GM12878 (cell line): Measurements from ENCODE around the gene NKD1. TPM values are rescaled to one million over a fixed set of nuclear protein-coding genes. Genes with fewer than 3 reads are reported as not detected.

Experiments used
- ASH2L ChIP-seq: fragments of 300-600, 200-600 bp; sonication (generic); IDR thresholded peaks from 2 replicates; pipeline ENCODE4 v1.6.1; 2017; ENCODE audit warnings: low read depth, mild to moderate bottlenecking, borderline replicate concordance
- ATF7 ChIP-seq: fragments of 450-650 bp; IDR thresholded peaks from 2 replicates; pipeline ENCODE4 v1.6.1; 2016; ENCODE audit warnings: low read depth, mild to moderate bottlenecking
- BHLHE40 ChIP-seq, 2 experiments: fragments of 450-650 bp in 1 of 2; IDR thresholded peaks; 2 replicates each; pipeline ENCODE4 v1.6.1; 2011 to 2017; ENCODE audit warnings: low read depth in 2 of 2, borderline replicate concordance in 1 of 2, improper control_type of control experiment in 1 of 2, low read length in 1 of 2, mild to moderate bottlenecking in 1 of 2
- CBFB ChIP-seq: IDR thresholded peaks from 2 replicates; pipeline ENCODE4 v1.6.1; 2016; ENCODE audit warnings: antibody characterized with exemption, low read depth
- CREB1 ChIP-seq: IDR thresholded peaks from 2 replicates; pipeline ENCODE4 v1.6.1; 2012; ENCODE audit warnings: low read depth, mild to moderate bottlenecking, inconsistent platforms
- CREM ChIP-seq: IDR thresholded peaks from 2 replicates; pipeline ENCODE4 v1.6.1; 2014; ENCODE audit warnings: antibody characterized with exemption, low read depth
- EED ChIP-seq: sonication (generic); IDR thresholded peaks from 2 replicates; pipeline ENCODE4 v1.6.1; 2016; ENCODE audit warnings: antibody characterized with exemption, low read depth
- ESRRA ChIP-seq: IDR thresholded peaks from 2 replicates; pipeline ENCODE4 v1.6.1; 2012; ENCODE audit warnings: mild to moderate bottlenecking, low read length, improper control_type of control experiment
- FOXK2 ChIP-seq: fragments of 450-650 bp; IDR thresholded peaks from 2 replicates; pipeline ENCODE4 v1.6.1; 2017; ENCODE audit warnings: mild to moderate bottlenecking, moderate library complexity
- GABPA ChIP-seq: IDR thresholded peaks from 2 replicates; pipeline ENCODE4 v1.6.1; 2014; ENCODE audit warnings: antibody characterized with exemption, low read depth, mild to moderate bottlenecking, inconsistent platforms
- HDAC2 ChIP-seq: fragments of 200-600 bp; sonication (generic); IDR thresholded peaks from 2 replicates; pipeline ENCODE4 v1.6.1; 2017
- JUNB ChIP-seq: IDR thresholded peaks from 2 replicates; pipeline ENCODE4 v1.6.1; 2016; ENCODE audit warnings: antibody characterized with exemption, mild to moderate bottlenecking
- MYB ChIP-seq: fragments of 150-350 bp; IDR thresholded peaks from 2 replicates; pipeline ENCODE4 v1.6.1; 2014; ENCODE audit warnings: mild to moderate bottlenecking, low read depth, low read length, borderline replicate concordance
- NFIC ChIP-seq: IDR thresholded peaks from 2 replicates; pipeline ENCODE4 v1.6.1; 2012; ENCODE audit warnings: low read depth, mild to moderate bottlenecking, inconsistent platforms, low read length, moderate library complexity
- NR2F1 ChIP-seq: fragments of 450-650 bp; conservative IDR thresholded peaks from 2 replicates; pipeline ENCODE4 v1.6.1; 2017; ENCODE audit warnings: mild to moderate bottlenecking
- NRF1 ChIP-seq: conservative IDR thresholded peaks from 2 replicates; pipeline ENCODE4 v1.6.1; 2011; ENCODE audit warnings: mild to moderate bottlenecking, low read depth, low read length, improper control_type of control experiment
- PAX8 ChIP-seq: fragments of 450-650 bp; IDR thresholded peaks from 2 replicates; pipeline ENCODE4 v1.6.1; 2017; ENCODE audit warnings: mild to moderate bottlenecking, moderate library complexity
- RAD51 ChIP-seq: fragments of 450-650 bp; IDR thresholded peaks from 2 replicates; pipeline ENCODE4 v1.6.1; 2016; ENCODE audit warnings: moderate library complexity, mild to moderate bottlenecking, inconsistent platforms
- RBBP5 ChIP-seq: fragments of 200-600 bp; sonication (generic); conservative IDR thresholded peaks from 2 replicates; pipeline ENCODE4 v1.6.1; 2016
- SIN3A ChIP-seq: IDR thresholded peaks from 2 replicates; pipeline ENCODE4 v1.6.1; 2012; ENCODE audit warnings: low read depth, low read length, improper control_type of control experiment
- WRNIP1 ChIP-seq: IDR thresholded peaks from 2 replicates; pipeline ENCODE4 v1.6.1; 2011; ENCODE audit warnings: low read depth, low read length, improper control_type of control experiment, borderline replicate concordance
- polyA plus RNA-seq, 11 experiments: library from polyadenylated mRNA; depleted of rRNA in 4 of 11; unstranded in 6 of 11; stranded (reverse) in 5 of 11; fragments of >200 nt; fragmentation: Nextera tagmentation in 4 of 11; fragmentation: Illumina TruSeq in 1 of 11; extraction: Ambion mirVana in 4 of 11; extraction: Trizol in 1 of 11; gene quantifications; 1 replicate in 1 of 11; 2 replicates in 10 of 11; pipeline versions ENCODE4 v1.2.1 to v1.2.3, GENCODE V29; 2011 to 2016; ENCODE audit warnings: inconsistent platforms in 2 of 11, missing spikeins in 2 of 11, low read depth in 1 of 11
- total RNA-seq, 4 experiments: library from RNA; depleted of rRNA in 3 of 4; stranded (reverse); fragments of >200 nt in 3 of 4; fragmentation: Illumina TruSeq in 1 of 4; extraction: Trizol in 1 of 4; gene quantifications; 2 replicates each; pipeline versions ENCODE4 v1.2.1 to v1.2.3, GENCODE V29; 2013 to 2021
- TF ChIP-seq, protein P1 (sequence below): fragments of 150-350 bp; IDR thresholded peaks from 2 replicates; pipeline ENCODE4 v1.6.1; 2016; ENCODE audit warnings: low read depth, low read length
- TF ChIP-seq, protein P2 (sequence below): fragments of 450-650 bp; IDR thresholded peaks from 2 replicates; pipeline ENCODE4 v1.6.1; 2018; ENCODE audit warnings: mild to moderate bottlenecking, low read depth, moderate library complexity; ENCODE audit not compliant: partially characterized antibody
- TF ChIP-seq, protein P3 (sequence below): fragments of 450-650 bp; IDR thresholded peaks from 2 replicates; pipeline ENCODE4 v1.6.1; 2017; ENCODE audit warnings: mild to moderate bottlenecking, low read depth, inconsistent platforms; ENCODE audit not compliant: poor library complexity, severe bottlenecking

NKD1 gene
- total and polyA plus RNA-seq, 10 of the 15 experiments (the other 5 are each of a cell fraction or from before 2014, with no cell fraction given): under 0.01 to 0.49 (median 0.04) TPM; not detected in 2

DNA sequence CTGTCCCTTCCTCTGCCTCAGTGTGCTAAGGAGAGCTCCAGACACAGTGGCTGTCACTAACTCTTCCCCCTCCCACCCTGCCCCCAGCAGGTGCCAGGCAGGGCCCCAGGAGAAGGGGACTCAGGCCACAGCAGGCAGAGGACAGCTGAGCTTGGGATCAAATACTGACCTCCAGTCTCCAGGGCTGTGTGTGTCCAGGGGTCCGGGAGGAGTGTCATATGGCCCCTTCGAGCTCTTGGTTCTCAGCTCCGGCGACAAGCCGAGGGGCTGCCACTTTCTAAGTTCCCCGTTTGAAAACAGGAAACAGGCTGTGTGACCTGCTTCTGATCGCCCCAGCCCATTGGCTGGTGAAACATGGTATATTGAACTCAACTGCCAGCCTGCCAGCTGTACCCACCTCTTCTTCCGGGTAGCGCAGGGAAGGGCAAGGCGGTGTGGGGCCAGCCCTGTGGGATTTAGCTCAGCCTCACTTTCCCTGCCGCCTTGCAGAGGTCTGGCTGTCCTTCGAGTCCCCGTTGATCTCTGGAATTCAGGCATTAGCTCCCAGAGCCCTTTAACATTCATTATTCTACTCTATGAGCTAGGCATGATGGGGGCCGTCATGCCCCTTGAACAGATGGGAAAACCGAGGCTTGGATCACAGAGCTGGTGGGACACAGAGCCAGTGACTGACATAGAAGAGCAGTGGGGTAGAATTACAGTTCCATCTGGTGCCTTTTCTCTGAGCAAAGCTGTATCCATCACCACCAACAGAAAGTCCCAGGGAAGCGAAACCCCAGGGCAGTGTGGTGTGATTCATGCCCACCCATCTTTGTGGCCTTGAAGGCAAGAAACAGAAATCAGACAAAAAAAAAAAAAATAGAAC, 133.1 kb downstream of the NKD1 start, which contains the start of gene SNX20 (continued):
- TF ChIP-seq, protein P1, sequence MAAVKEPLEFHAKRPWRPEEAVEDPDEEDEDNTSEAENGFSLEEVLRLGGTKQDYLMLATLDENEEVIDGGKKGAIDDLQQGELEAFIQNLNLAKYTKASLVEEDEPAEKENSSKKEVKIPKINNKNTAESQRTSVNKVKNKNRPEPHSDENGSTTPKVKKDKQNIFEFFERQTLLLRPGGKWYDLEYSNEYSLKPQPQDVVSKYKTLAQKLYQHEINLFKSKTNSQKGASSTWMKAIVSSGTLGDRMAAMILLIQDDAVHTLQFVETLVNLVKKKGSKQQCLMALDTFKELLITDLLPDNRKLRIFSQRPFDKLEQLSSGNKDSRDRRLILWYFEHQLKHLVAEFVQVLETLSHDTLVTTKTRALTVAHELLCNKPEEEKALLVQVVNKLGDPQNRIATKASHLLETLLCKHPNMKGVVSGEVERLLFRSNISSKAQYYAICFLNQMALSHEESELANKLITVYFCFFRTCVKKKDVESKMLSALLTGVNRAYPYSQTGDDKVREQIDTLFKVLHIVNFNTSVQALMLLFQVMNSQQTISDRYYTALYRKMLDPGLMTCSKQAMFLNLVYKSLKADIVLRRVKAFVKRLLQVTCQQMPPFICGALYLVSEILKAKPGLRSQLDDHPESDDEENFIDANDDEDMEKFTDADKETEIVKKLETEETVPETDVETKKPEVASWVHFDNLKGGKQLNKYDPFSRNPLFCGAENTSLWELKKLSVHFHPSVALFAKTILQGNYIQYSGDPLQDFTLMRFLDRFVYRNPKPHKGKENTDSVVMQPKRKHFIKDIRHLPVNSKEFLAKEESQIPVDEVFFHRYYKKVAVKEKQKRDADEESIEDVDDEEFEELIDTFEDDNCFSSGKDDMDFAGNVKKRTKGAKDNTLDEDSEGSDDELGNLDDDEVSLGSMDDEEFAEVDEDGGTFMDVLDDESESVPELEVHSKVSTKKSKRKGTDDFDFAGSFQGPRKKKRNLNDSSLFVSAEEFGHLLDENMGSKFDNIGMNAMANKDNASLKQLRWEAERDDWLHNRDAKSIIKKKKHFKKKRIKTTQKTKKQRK: no peak
- TF ChIP-seq SIN3A: peak; percentile 31; the same call in 1 of the 2 replicates
- TF ChIP-seq CREB1: 0 out of 2 replicates have a peak, but pooled peaks have one; percentile 9
- TF ChIP-seq JUNB: no peak
- no peak for TF ChIP-seq HDAC2
- TF ChIP-seq CREM: no peak
- TF ChIP-seq, protein P2, sequence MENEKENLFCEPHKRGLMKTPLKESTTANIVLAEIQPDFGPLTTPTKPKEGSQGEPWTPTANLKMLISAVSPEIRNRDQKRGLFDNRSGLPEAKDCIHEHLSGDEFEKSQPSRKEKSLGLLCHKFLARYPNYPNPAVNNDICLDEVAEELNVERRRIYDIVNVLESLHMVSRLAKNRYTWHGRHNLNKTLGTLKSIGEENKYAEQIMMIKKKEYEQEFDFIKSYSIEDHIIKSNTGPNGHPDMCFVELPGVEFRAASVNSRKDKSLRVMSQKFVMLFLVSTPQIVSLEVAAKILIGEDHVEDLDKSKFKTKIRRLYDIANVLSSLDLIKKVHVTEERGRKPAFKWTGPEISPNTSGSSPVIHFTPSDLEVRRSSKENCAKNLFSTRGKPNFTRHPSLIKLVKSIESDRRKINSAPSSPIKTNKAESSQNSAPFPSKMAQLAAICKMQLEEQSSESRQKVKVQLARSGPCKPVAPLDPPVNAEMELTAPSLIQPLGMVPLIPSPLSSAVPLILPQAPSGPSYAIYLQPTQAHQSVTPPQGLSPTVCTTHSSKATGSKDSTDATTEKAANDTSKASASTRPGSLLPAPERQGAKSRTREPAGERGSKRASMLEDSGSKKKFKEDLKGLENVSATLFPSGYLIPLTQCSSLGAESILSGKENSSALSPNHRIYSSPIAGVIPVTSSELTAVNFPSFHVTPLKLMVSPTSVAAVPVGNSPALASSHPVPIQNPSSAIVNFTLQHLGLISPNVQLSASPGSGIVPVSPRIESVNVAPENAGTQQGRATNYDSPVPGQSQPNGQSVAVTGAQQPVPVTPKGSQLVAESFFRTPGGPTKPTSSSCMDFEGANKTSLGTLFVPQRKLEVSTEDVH: no peak
- TF ChIP-seq ASH2L: no peak
- TF ChIP-seq ESRRA: no peak
- TF ChIP-seq EED: peak; percentile 77
- TF ChIP-seq NFIC: no peak
- TF ChIP-seq, protein P3, sequence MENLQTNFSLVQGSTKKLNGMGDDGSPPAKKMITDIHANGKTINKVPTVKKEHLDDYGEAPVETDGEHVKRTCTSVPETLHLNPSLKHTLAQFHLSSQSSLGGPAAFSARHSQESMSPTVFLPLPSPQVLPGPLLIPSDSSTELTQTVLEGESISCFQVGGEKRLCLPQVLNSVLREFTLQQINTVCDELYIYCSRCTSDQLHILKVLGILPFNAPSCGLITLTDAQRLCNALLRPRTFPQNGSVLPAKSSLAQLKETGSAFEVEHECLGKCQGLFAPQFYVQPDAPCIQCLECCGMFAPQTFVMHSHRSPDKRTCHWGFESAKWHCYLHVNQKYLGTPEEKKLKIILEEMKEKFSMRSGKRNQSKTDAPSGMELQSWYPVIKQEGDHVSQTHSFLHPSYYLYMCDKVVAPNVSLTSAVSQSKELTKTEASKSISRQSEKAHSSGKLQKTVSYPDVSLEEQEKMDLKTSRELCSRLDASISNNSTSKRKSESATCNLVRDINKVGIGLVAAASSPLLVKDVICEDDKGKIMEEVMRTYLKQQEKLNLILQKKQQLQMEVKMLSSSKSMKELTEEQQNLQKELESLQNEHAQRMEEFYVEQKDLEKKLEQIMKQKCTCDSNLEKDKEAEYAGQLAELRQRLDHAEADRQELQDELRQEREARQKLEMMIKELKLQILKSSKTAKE: no peak
- TF ChIP-seq NR2F1: peak; percentile 46
- 0 out of 2 replicates have a peak, but pooled peaks have one; percentile 21 for TF ChIP-seq CBFB
- no peak for TF ChIP-seq GABPA
- no peak for TF ChIP-seq BHLHE40 (IDR thresholded peaks at IDR 0.05; ENCODE audit: borderline replicate concordance in 1 of 2, low read depth in 2 of 2, low read length in 1 of 2)
- TF ChIP-seq WRNIP1: no peak
- TF ChIP-seq ATF7: no peak
- TF ChIP-seq FOXK2: no peak; the same call in 1 of the 2 replicates
- no peak for TF ChIP-seq NRF1
- TF ChIP-seq MYB: no peak
- TF ChIP-seq RAD51: no peak
- TF ChIP-seq RBBP5: no peak
- no peak for TF ChIP-seq PAX8
